ENCODE measurements around the gene CDK12.

Gene CDK12

DNA sequence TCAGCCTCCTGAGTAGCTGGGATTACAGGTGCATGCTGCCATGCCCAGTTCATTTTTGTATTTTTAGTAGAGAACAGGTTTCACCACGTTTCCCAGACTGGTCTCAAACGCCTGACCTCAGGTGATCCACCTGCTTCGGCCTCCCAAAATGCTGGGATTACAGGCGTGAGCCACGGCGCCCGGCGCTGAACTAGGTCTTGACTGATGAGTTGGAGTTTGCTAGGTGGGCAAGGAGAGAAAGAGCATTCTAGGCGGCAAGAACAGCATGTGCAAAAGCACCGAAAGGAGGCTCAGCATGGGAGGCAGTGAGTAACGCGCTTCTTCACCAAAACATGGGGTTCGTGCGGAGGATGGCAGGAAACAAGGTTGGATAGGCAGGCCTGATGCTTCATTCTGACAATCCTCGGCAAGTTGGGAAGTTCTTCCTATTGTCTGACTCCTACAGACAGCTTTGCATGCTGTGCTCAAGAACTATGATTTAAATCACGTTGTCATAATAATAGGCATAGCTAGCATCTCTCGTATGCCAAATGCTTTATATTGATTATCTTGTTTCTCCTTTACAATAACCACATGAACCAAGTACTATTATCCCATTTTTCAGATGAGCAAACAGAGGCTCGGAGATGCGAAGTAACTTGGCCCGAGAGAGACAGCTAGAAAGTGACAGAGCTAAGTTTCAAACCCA is 119.9 kb downstream of the CDK12 start:
- no peaks in the 10 kb centered on the region for H3K9me3 Mint-ChIP-seq
- H3K27me3 Mint-ChIP-seq = no peaks in the 10 kb centered on the region
- H3K4me1 Mint-ChIP-seq = no peaks in the 10 kb centered on the region
- H3K4me3 Mint-ChIP-seq = no peak overlapping the region
- H3K27ac Mint-ChIP-seq = no peak overlapping the region
- H3K36me3 Mint-ChIP-seq = peaks cover 1% of the 10 kb centered on the region

DNA sequence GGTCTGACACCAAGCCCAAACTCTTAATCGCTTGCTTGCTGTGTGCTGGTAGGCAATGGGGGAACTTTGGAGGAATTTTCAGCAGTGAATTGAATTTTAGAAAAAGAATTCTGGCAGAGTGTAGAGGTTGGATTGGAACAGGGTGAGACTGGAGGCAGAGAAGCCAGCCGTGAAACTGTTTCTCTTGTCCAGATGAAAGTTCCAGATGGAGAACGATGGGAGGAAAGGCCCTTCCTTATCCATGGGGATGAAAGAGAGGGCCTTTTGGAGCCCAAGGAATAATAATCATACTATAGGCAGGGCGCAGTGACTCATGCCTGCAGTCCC is 120.4 kb downstream of the CDK12 start:
- no peak overlapping the region for H3K27ac Mint-ChIP-seq
- no peaks in the 10 kb centered on the region for H3K27me3 Mint-ChIP-seq
- no peaks in the 10 kb centered on the region for H3K9me3 Mint-ChIP-seq
- peaks cover 1% of the 10 kb centered on the region for H3K36me3 Mint-ChIP-seq
- no peaks in the 10 kb centered on the region for H3K4me1 Mint-ChIP-seq
- H3K4me3 Mint-ChIP-seq = no peak overlapping the region

DNA sequence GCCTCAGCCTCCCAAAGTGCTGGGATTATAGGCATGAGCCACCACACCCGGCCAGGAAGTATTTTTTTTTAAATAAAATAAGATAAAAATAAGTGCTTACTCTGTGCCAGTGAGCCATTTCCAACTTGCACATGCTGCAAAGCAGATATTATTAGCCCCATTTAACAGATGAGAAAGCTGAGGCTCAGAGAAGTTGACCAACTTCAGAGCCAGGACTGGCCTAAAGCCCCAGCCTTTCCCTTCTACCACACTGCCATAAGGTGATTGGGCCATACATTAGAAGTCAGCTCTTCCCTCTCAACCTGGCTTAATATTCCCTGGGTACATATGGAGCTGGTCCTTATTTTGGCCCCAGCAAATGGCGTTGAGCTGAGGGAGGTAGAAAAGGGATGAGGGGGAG is 121.4 kb downstream of the CDK12 start:
- H3K27ac Mint-ChIP-seq = peak overlapping the region; percentile 72
- H3K36me3 Mint-ChIP-seq = peaks cover 1% of the 10 kb centered on the region
- H3K4me3 Mint-ChIP-seq = no peak overlapping the region
- no peaks in the 10 kb centered on the region for H3K9me3 Mint-ChIP-seq
- no peaks in the 10 kb centered on the region for H3K4me1 Mint-ChIP-seq
- H3K27me3 Mint-ChIP-seq = no peaks in the 10 kb centered on the region

All from activated naive CD4-positive, alpha-beta T cell treated with anti-CD3 and anti-CD28 coated beads, Interleukin-2, amount 50 U/mL, for 24 hours (primary cell).